DMS53 (cell line): ENCODE results near the gene ZC3HAV1L.
A peak's percentile ranks its signal among the peaks of the same experiment; 100 is the strongest.
"Not testable (repeated sequence)": the region's sequence is repeated elsewhere in the genome, so short reads cannot be mapped to it uniquely, and the experiment has no call there.

ENCODE experiments used
- DNase-seq: peaks from one replicate; lab custom pipeline; 2025; lab: John Stamatoyannopoulos, UW

The ZC3HAV1L gene, protein sequence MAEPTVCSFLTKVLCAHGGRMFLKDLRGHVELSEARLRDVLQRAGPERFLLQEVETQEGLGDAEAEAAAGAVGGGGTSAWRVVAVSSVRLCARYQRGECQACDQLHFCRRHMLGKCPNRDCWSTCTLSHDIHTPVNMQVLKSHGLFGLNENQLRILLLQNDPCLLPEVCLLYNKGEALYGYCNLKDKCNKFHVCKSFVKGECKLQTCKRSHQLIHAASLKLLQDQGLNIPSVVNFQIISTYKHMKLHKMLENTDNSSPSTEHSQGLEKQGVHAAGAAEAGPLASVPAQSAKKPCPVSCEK

DNA sequence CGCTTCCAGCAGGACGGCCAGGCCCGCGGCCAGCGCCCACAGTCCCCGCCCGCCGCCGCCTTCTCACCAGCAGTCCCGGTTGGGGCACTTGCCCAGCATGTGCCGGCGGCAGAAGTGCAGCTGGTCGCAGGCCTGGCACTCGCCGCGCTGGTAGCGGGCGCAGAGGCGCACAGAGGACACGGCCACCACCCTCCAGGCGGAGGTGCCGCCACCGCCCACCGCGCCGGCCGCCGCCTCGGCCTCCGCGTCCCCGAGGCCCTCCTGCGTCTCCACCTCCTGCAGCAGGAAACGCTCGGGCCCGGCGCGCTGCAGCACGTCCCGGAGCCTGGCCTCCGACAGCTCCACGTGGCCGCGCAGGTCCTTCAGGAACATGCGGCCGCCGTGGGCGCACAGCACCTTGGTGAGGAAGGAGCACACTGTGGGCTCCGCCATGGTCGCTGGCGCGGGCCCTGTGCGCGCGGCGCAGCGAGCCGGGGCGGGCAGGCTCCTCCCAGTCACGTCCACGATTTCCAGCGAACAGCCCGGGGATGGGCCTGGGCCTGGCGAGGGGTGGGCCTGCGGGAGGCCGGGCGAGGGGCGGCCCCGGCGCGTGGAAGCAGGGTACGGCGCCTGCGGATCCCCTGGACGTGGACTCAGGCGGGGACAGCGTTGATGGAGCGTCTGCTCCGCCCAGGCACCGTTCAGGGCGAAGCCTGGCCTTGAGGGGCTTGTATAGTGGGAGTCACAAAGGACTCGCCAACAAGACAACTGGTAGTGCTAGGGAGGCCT lies at the start of gene ZC3HAV1L:
TSS of gene ZC3HAV1L (minus strand) at position 457 of the 768 bp plus-strand sequence. CDS start at position 432, 25 bp downstream.
- peak; percentile 88 for DNase-seq

DNA sequence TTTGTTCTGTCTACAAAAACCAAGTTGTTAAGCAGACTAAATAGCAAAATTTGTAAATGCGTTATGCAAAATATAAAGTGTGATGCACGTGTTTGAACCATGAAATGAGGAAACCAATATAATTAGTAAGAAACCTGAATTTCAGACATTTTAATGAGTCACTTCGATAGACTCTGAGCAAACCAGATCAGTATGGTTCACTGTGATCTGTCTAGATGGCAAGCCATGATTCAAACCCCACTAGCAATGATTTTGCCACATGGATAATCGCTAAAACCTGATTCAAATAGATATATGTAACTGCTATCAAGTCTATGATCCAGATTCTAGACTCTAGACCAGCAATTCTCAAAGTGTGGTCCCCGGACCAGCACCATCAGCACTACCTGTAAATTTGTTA lies 48.9 kb upstream of the ZC3HAV1L start:
- DNase-seq: no peak

DNA sequence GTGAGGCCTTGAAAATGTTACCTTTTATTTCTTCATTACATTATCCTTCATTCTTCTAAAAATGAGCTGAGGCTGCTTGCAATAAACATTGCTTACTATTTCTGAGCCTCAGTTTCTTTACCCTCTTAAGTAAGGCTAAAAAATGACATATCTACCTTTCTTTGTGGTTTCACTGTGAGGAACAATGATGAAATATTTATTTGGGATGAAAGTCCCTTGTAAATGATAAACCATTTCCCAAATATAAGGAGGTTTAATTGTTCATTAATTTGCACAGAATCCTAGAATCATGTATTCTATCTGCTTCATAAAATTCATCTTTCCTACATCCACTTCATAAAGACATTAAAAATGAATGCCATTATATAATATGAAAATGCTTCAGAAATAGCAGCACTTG lies 45.7 kb upstream of the ZC3HAV1L start:
- no peak for DNase-seq

DNA sequence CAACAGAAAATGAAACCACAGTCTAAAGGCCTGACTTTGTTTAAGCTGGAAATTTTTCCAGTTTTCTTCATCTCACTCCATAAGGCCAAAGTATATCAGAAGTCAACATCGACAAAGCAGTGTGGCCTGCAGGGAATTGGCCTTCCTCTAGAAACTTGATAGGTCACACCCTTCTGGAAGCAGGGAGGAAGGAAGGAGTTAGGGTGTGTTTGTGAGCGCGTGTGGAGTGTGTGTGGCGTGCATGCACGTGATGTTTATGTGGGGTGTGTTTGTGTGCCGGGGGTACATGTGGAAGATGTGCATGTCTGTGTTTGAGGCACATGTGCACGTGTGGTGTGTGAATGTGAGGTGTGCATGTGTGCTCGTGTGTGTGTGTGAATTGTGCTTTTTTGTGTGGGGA lies 45.1 kb upstream of the ZC3HAV1L start:
- DNase-seq: no peak

DNA sequence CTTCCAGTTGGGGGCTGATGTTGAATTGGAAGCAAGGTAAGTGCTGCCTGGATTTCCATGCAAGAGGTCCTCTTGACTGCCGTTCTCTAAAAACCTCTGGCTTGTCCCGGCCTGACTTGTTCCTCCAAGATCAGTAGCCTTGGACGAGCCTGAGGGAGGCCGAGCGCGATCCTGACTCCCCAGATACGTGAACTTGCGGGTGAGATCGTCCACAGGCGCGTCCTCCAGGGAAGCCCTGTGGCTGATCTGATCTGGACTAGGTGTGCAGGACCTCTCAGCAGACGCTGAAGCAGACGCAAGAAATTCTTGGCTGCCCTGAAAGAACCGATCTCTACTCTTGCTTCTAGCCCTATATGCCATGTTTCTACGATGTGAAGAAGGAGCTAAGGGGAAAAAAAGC lies 44.0 kb upstream of the ZC3HAV1L start:
- DNase-seq: no peak

DNA sequence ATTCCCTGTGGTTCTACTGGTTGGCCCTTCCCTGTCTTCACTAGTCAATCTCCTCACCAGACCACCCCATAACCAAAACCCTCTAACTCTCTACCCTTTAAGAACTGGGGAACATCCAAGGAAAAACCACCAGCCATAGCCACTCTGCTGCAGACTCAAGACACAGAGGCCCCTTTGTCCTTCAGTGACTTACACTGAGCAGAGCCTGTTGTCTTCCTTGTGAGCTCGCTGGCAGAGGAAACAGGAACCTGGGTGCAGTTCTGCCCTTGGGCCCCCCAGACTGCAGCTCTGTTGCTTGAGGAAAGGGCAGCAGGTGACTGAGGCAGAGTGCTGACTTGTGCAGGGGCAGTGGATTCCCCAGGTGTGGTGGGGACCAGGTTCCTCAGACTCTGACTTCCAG lies 43.1 kb upstream of the ZC3HAV1L start:
- no peak for DNase-seq

DNA sequence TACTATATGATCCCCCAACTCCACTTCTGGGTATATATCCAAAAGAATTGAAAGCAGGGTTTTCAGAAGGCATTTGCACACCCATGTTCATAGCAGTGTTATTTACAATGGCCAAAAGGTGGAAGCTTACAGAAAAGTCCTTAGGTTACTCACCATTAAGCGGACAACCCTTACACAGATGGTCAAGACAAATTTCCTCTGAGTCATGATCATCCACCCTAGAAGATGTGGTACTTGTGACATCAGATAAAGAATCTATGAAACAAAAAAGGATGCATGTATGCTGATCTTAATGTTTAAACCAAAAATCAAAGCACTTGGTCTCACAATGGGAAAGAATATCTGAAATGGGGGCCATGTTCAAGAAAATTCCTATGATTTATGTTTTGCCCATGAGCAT lies 42.6 kb upstream of the ZC3HAV1L start:
- no peak for DNase-seq

DNA sequence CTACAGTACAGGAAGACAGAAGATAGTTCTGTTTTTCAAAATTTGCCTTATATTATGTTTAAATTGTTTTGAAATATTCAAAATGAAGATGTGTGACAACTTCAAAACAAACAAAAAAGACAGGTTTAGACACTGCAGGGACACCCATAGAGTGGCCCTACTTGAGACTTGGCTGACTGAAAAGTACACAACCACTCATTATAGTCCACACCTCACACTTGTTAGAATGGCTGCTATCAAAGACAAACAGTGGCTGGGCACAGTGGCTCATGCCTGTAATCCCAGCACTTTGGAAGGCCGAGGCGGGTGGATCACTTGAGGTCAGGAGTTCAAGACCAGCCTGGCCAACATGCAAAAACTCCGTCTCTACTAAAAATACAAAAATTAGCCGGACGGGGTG lies 41.9 kb upstream of the ZC3HAV1L start:
- peak; percentile 83 for DNase-seq

DNA sequence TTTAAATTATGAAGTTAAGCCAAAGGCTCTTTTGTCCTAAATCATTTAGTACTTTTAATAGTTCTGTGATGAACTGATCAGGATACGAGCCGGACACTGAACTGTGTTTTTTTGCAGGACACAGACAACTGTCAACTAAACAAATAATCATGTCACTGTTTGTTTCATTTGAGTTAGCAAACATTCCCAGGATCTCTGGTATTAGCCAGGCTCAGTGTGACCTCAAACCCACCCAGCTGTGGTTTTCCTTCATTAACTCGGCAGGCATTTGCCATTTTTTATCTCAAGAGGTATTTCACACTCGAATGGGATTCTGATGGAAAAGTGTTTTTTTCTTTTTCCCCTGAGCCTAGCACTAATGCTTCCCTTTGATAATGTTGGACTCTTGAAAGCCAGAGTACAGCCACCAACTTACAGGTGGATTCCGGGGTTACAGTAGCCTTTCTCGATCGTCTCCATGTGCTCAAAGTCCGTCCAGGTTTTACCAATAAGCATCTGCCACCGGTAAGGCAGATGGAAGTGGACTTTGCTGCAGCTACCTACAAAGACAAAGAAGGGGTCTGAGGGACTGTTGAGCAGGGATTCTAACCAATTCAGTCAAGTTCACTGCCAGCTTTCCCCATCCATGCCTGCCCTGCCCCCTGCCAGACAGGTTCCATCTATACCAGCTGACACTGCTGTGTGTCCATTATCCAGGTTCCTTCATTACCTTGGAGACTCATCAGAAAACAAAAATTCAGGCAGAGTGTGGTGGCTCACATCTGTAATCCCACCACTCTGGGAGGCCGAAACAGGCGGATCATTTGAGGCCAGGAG lies 40.2 kb upstream of the ZC3HAV1L start:
- peak; percentile 84 for DNase-seq

DNA sequence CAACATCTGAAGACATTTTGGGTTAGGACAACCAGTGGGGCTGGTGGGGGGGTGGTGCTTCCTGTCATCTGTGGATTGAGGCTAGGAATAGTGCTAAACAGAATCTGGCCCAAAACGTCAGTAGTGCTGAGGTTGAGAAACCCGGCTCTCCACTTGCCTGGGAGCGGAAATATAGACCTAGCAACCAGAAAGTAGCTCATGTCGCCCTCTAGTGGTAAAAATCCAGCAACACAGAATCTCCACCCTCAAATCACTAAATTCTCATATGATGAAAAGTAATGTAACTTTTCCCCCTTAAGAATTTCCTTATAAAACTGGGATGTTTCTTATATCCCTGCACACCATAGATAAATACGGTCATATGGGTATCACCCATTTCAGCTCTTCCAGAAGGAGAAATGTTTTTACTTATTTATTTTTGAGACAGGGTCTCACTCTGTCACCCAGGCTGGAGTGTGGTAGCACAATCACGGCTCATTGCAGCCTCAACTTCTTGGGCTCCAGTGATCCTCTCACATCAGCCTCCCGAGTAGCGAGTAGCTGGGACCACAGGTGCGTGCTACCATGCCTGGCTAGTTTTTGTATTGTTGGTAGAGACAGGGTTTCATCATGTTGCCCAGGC lies 39.3 kb upstream of the ZC3HAV1L start:
- DNase-seq: peak; percentile 91

DNA sequence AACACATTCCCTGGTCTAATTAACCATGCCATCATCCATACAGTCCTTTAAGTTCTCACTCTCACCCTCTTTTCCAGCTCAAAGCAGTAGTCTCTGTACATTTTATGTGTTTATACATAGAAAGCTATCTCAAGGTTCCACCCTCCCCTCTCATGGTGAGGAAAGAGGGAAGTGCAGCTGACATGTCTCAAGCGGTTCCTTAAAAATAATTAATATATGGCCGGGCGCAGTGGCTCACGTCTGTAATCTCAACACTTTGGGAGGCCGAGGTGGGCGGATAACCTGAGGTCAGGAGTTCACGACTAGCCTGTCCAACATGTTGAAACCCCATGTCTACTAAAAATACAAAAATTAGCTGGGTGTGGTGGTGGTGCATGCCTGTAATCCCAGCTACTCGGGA lies 37.0 kb upstream of the ZC3HAV1L start:
- DNase-seq: no peak

DNA sequence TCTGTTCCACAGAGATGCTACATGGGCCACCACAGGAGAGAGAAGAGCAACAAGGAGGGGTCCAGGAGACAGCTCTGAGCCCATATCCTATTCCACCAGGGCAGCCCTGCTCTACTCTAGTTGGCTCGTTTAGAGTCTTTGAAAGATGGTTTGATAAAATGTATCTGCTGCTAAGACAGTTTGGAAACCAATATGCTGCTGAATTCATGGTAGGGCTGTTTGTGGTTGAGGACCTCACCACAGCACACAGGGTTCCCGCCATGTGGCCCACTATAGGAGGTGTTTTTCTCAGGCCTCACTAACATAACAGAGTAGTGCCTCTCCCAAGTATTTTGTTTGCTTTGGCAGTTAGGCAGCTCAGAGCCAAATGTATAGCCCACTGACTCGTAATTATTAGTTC lies 35.8 kb upstream of the ZC3HAV1L start:
- no peak for DNase-seq

DNA sequence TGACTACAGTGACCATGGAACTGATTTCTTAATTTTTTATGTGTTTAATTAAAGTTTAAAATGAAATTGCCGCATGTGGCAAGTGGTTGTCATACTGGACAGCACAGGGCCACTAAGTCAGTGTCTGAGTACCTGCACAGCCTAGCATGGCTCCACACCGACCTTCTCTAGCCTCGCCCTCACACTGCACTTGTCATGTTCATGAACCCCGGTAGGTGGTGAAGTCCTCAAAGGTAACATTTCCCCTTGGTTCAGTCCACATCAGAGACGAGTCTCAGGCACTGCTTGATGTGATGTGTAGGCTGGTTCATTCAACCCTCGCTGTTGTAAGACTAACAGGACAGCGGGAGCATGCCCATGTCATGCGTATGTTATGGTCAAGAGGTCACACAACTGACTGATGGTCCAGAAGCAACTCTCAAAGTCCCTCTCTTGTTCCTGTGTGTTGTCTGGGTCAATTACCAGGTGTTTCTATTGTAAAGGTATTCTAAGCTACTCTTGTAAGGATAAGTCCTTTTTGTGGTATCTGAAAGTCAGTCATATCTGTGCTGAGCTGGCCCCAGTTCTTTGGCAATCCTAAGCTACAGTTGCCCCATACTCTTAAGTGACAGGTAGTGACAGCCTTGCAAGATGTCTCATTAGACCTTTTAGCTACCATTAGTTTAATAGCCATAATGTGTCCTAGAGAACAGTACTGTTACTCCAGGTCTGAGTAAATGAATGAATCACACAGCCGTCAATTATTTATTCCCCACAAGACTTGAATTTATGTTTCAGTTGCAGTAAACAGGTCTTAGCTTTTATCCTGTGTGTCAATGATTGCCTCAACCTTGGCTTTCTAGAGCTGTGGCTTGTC lies 32.9 kb upstream of the ZC3HAV1L start:
- DNase-seq: no peak

DNA sequence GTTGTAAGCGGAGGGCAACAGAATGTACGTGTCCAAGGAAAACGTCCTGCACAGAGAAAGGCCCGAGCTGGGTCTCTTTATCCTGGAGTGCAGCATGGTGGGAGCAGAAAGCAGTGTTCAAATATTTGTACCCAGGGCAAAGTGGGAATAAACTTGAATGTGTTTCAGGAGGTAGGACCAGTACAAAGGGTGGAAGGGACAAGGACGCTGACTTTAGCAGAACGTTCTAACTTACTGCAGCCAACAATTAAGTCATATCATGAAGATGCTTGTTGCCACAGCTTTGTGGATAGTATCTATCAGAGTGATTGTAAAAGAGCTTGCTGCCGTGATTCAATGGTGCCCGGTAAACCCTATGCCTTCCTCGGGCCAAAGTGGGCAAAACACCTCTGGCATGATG lies 30.5 kb upstream of the ZC3HAV1L start:
- no peak for DNase-seq

DNA sequence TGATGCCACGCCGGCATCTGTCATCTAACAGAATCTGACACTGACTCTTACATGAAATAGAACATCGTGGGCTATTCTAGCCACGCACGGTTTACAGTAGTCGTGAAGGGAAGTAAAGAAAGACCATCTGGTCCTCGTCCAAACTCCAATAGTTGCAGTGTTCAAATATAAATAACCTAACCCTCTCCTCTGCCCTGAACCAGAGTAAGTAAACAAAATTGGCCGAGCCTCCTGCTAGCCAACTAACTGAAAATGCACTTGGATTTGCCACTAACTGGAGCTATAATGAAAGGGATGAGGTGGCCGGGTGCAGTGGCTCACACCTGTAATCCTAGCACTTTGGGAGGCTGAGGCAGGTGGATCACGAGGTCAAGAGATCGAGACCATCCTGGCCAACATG lies 29.5 kb upstream of the ZC3HAV1L start:
- no peak for DNase-seq

DNA sequence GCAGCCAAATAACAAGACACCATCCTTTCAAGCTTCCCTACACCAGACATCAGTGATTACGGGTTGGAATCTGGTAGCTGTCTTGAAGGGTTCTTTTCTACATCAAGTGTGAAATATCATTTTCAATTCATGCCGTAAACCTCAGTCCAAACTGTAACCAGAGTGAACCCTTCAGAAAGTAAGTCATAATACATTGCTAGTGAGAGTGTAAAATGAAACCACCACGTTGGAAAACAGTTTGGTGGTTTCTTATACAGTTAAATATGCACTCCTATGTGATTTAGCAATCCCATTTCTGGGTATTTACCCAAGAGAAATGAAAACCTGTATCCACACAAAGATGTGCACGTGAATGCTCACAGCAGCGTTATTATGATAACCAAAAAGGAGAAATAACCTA lies 25.6 kb upstream of the ZC3HAV1L start:
- no peak for DNase-seq

DNA sequence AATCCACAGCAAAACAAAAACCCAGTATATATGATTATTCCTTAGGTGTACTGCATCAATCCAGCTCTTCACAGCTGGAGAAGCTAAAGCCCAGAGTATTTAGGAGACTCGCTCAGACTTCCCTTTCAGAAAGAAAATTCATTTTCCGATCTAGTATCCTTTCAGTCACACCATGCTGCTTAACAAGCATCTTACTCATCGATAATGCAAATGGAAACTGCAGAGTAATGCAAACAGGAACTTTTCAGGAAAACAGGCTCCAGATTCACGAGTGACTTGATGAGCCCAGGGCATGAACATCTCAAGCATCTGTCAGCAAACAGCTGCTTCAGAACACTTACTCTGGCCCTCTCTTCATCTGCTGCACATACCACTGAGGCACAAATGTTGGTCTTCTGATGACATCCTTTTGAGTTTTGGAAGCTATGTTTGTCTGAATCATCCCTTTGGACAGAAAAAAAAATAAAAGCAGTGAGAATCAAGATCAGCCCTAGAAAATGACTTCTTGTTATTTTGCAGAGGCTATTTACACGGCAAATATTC lies 24.9 kb upstream of the ZC3HAV1L start:
- DNase-seq: no peak

DNA sequence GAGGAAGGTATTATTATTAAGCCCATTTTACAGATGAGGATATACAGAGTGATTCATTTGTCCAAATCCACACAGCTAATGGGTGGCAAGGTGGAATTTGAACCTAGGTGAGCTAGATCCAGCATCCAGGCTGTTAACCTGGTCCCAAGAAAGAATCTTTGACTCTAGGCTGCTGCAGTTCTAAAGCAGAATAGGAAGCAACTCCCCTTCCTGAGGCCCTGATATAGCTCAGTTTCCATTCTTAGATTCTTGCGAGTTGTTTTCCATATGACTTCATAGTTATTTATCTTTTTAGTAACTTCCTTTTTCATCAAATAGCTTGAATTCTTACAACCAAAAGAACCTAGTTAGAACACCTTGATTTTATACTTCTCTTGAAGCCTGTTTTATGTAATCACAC lies 24.1 kb upstream of the ZC3HAV1L start:
- no peak for DNase-seq

DNA sequence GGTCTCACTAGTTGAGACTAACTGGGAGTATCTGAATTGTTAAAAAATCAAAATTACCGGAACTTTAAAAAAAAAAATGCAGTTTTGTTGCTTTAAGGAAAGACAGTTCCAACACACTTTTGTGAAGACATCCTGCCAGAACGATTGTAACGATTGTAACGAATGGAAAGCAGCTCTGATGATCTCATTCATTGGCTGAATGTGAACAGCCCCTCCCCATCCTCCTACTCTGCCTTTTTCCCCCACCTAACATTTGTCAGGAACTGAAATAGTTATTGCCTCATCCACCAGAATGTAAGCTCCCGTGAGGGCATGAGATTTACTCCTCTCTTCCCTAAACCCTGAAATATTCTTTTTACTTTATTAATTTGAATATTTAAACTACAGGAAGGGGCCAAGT lies 23.1 kb upstream of the ZC3HAV1L start:
- DNase-seq: no peak

DNA sequence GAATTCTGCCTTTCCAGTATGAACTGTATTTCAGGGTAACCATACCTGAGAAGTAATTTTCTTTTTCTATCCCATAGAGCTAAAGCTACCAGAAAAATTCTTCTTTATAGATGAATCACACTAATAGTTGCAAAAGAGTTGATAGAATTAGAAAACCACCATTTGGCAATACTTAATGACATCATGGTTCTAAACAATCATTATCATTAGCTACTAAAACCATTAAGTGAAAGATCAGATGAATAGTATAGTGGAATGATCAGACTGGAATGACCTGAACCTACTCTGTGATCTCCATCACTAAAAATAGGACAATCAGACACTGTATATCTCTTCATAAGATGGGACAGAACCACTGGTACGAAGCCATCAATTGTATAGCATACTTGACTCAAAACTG lies 19.8 kb upstream of the ZC3HAV1L start:
- no peak for DNase-seq

DNA sequence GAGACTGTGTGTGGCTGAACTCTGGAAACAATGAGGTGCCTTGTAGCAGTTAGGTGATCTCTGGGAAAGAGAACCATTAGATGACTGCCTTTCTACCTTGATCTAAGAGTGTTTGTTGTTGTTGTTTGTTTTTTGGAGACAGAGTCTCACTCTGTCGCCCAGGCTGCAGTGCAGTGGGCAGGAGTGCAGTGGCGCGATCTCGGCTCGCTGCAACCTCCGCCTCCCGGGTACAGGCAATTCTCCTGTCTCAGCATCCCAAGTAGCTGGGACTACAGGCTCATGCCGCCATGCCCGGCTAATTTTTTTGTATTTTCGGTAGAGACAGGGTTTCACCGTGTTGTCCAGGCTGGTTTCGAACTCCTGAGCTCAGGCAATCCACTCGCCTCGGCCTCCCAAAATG lies 18.8 kb upstream of the ZC3HAV1L start:
- DNase-seq: not testable (repeated sequence)
